Mesenchymal stem cell (in vitro differentiated cells and primary cell): Measurements from ENCODE around the gene ATP2B3.

Source experiments
- DNase-seq: peaks from one replicate; pipeline ENCODE4 v3.0.0-alpha.2; 2013
- H2AFZ ChIP-seq: one replicate; pipeline ENCODE4 v1.6.1; 2013; ENCODE audit warnings: low read depth, mild to moderate bottlenecking, control low read depth, inconsistent platforms, low read length, moderate library complexity
- H2AK5ac ChIP-seq: 2 replicates; pipeline ENCODE4 v1.6.1; 2013; ENCODE audit warnings: low read length, moderate library complexity, mild to moderate bottlenecking, inconsistent platforms; ENCODE audit not compliant: severe bottlenecking
- H2BK120ac ChIP-seq: one replicate; pipeline ENCODE4 v1.6.1; 2013; ENCODE audit warnings: low read depth, mild to moderate bottlenecking, inconsistent platforms, low read length, moderate library complexity
- H2BK12ac ChIP-seq, 2 experiments: one replicate each; pipeline ENCODE4 v1.6.1; 2013; ENCODE audit warnings: inconsistent platforms in 2 of 2, low read length in 2 of 2, mild to moderate bottlenecking in 2 of 2, moderate library complexity in 2 of 2, control low read depth in 1 of 2
- H2BK15ac ChIP-seq: one replicate; pipeline ENCODE4 v1.6.1; 2013; ENCODE audit warnings: mild to moderate bottlenecking, low read depth, inconsistent platforms; ENCODE audit not compliant: poor library complexity, severe bottlenecking
- H2BK5ac ChIP-seq: 2 replicates; pipeline ENCODE4 v1.6.1; 2013; ENCODE audit warnings: low read depth, mild to moderate bottlenecking, low read length, control low read depth, inconsistent platforms; ENCODE audit not compliant: poor library complexity, severe bottlenecking
- H3K14ac ChIP-seq, 2 experiments: one replicate each; pipeline ENCODE4 v1.6.1; 2013; ENCODE audit warnings: inconsistent platforms in 2 of 2, low read length in 2 of 2, control low read depth in 1 of 2, mild to moderate bottlenecking in 1 of 2, moderate library complexity in 1 of 2
- H3K18ac ChIP-seq, 2 experiments: one replicate each; pipeline ENCODE4 v1.6.1; 2013; ENCODE audit warnings: inconsistent platforms in 2 of 2, low read length in 2 of 2, control low read depth in 1 of 2, low read depth in 1 of 2, mild to moderate bottlenecking in 1 of 2
- H3K23ac ChIP-seq, 2 experiments: one replicate each; pipeline ENCODE4 v1.6.1; 2013; ENCODE audit warnings: inconsistent platforms in 2 of 2, low read length in 2 of 2, mild to moderate bottlenecking in 2 of 2, moderate library complexity in 2 of 2, control low read depth in 1 of 2
- H3K27ac ChIP-seq: 2 replicates; pipeline ENCODE4 v1.5.1; 2013; ENCODE audit warnings: mild to moderate bottlenecking, moderate library complexity, low read length, control low read depth, inconsistent platforms; ENCODE audit not compliant: poor library complexity, severe bottlenecking
- H3K27me3 ChIP-seq, 2 experiments: 2 replicates each; pipeline versions ENCODE4 v1.6.1 to v1.7.0; 2013; ENCODE audit warnings: low read length in 2 of 2, mild to moderate bottlenecking in 2 of 2, moderate library complexity in 2 of 2, control low read depth in 1 of 2, inconsistent platforms in 1 of 2; ENCODE audit not compliant: control insufficient read depth in 1 of 2, insufficient read depth in 1 of 2
- H3K36me3 ChIP-seq, 2 experiments: 2 replicates each; pipeline versions ENCODE4 v1.6.1 to v1.7.0; 2013; ENCODE audit warnings: low read length in 2 of 2, control low read depth in 1 of 2, inconsistent platforms in 1 of 2, low read depth in 1 of 2, mild to moderate bottlenecking in 1 of 2; ENCODE audit not compliant: insufficient read depth in 2 of 2, control insufficient read depth in 1 of 2
- H3K4ac ChIP-seq, 2 experiments: one replicate each; pipeline ENCODE4 v1.6.1; 2013; ENCODE audit warnings: inconsistent platforms in 2 of 2, low read length in 2 of 2, mild to moderate bottlenecking in 2 of 2, moderate library complexity in 2 of 2, control low read depth in 1 of 2, low read depth in 1 of 2
- H3K4me1 ChIP-seq: 2 replicates; pipeline ENCODE4 v1.6.1; 2013; ENCODE audit warnings: low read depth, low read length, control low read depth; ENCODE audit not compliant: control insufficient read depth, insufficient read depth
- H3K4me2 ChIP-seq: 2 replicates; pipeline ENCODE4 v1.6.1; 2013; ENCODE audit warnings: low read length, mild to moderate bottlenecking, inconsistent platforms; ENCODE audit not compliant: poor library complexity, severe bottlenecking
- H3K4me3 ChIP-seq, 2 experiments: 2 replicates each; pipeline versions ENCODE4 v1.5.1 to v1.7.0; 2013; ENCODE audit warnings: low read length in 2 of 2, mild to moderate bottlenecking in 2 of 2, control low read depth in 1 of 2, low read depth in 1 of 2; ENCODE audit not compliant: insufficient read depth in 1 of 2
- H3K79me1 ChIP-seq: replicated peaks from 2 replicates; pipeline ENCODE4 v1.6.1; 2013; ENCODE audit warnings: mild to moderate bottlenecking, control low read depth, low read length, inconsistent platforms; ENCODE audit not compliant: poor library complexity, severe bottlenecking
- H3K9ac ChIP-seq: 2 replicates; pipeline ENCODE4 v1.7.0; 2013; ENCODE audit warnings: mild to moderate bottlenecking, low read length, moderate library complexity
- H3K9me3 ChIP-seq: 2 replicates; pipeline ENCODE4 v1.7.0; 2013; ENCODE audit warnings: mild to moderate bottlenecking, low read length; ENCODE audit not compliant: control insufficient read depth
- H4K8ac ChIP-seq: one replicate; pipeline ENCODE4 v1.6.1; 2013; ENCODE audit warnings: inconsistent platforms, mild to moderate bottlenecking, low read length, moderate library complexity
- H4K91ac ChIP-seq: one replicate; pipeline ENCODE4 v1.6.1; 2013; ENCODE audit warnings: mild to moderate bottlenecking, low read length, inconsistent platforms
- WGBS: methylation state at CpG from one replicate; pipeline ENCODE4 v1.1.7; 2013; ENCODE audit warnings: mixed read lengths; 5-methylcytosine and 5-hydroxymethylcytosine counted together

ATP2B3 gene

GRCh38 chrX:153525451-153525850 lies 8.0 kb downstream of the ATP2B3 start:
- Histone ChIP-seq H3K4me2 (no peak overlapping the region), H2BK12ac (no peak overlapping the region), H3K27me3 (peaks cover 49 to 97% of the 10 kb centered on the region in 2 experiments), H3K4me3 (no peak overlapping the region), H4K8ac (no peak overlapping the region), H3K79me1 (no peaks in the 10 kb centered on the region), H2AFZ (no peak overlapping the region), H3K36me3 (no peaks in the 10 kb centered on the region), H3K27ac (no peak overlapping the region), H3K23ac (no peak overlapping the region), H3K14ac (no peak overlapping the region), H2BK120ac (no peak overlapping the region), H2BK15ac (no peak overlapping the region), H3K4ac (no peak overlapping the region), H2BK5ac (no peak overlapping the region), H3K9ac (no peak overlapping the region), H4K91ac (no peak overlapping the region), H2AK5ac (no peak overlapping the region), H3K9me3 (no peaks in the 10 kb centered on the region), H3K4me1 (peaks cover 2% of the 10 kb centered on the region), H3K18ac (no peak overlapping the region)
- WGBS: 93% methylated on average over 2 of the region's 6 CpGs
- DNase-seq: no peak

- H3K4me2 ChIP-seq: no peak overlapping the region
- peaks cover 49 to 94% of the 10 kb centered on the region in 2 experiments for H3K27me3 ChIP-seq
- H3K36me3 ChIP-seq: no peaks in the 10 kb centered on the region
- no peaks in the 10 kb centered on the region for H3K79me1 ChIP-seq
- WGBS: 74% methylated on average over 7 of the region's 7 CpGs
- H3K9ac ChIP-seq: no peak overlapping the region
- H2BK12ac ChIP-seq: no peak overlapping the region
- no peaks in the 10 kb centered on the region for H3K9me3 ChIP-seq
- H2BK120ac ChIP-seq: no peak overlapping the region
- no peak overlapping the region for H3K4me3 ChIP-seq
- H3K4ac ChIP-seq: no peak overlapping the region
- H2BK5ac ChIP-seq: no peak overlapping the region
- DNase-seq: no peak
- no peak overlapping the region for H2AK5ac ChIP-seq
- peaks cover 1% of the 10 kb centered on the region for H3K4me1 ChIP-seq
- no peak overlapping the region for H3K14ac ChIP-seq
- H4K8ac ChIP-seq: no peak overlapping the region
- H3K27ac ChIP-seq: no peak overlapping the region
- H4K91ac ChIP-seq: no peak overlapping the region
- no peak overlapping the region for H2BK15ac ChIP-seq
- H3K18ac ChIP-seq: no peak overlapping the region
- H3K23ac ChIP-seq: no peak overlapping the region
- H2AFZ ChIP-seq: no peak overlapping the region
Measured at GRCh38 chrX:153526042-153526441, 8.6 kb downstream of the ATP2B3 start.

- Histone ChIP-seq H2BK5ac (no peak overlapping the region), H3K4me2 (no peak overlapping the region), H3K27me3 (peaks cover 49 to 92% of the 10 kb centered on the region in 2 experiments), H3K14ac (no peak overlapping the region), H2BK15ac (no peak overlapping the region), H2BK12ac (no peak overlapping the region), H4K8ac (no peak overlapping the region), H3K79me1 (no peaks in the 10 kb centered on the region), H3K27ac (no peak overlapping the region), H2AFZ (no peak overlapping the region), H3K4me3 (no peak overlapping the region), H3K36me3 (no peaks in the 10 kb centered on the region), H3K9me3 (no peaks in the 10 kb centered on the region), H4K91ac (no peak overlapping the region), H2BK120ac (no peak overlapping the region), H3K9ac (no peak overlapping the region), H3K18ac (no peak overlapping the region), H3K23ac (no peak overlapping the region), H3K4ac (no peak overlapping the region), H3K4me1 (no peaks in the 10 kb centered on the region), H2AK5ac (no peak overlapping the region)
- no peak for DNase-seq
- WGBS: 64% methylated on average over 10 of the region's 10 CpGs
Measured at GRCh38 chrX:153526801-153527200, 9.4 kb downstream of the ATP2B3 start.

GRCh38 chrX:153527208-153527607 lies 9.8 kb downstream of the ATP2B3 start:
- no peak overlapping the region for H3K4me3 ChIP-seq
- no peaks in the 10 kb centered on the region for H3K4me1 ChIP-seq
- no peak overlapping the region for H3K27ac ChIP-seq
- no peak overlapping the region for H3K4ac ChIP-seq
- no peak overlapping the region for H2BK5ac ChIP-seq
- no peak overlapping the region for H3K18ac ChIP-seq
- H3K23ac ChIP-seq: no peak overlapping the region
- no peaks in the 10 kb centered on the region for H3K9me3 ChIP-seq
- H3K36me3 ChIP-seq: no peaks in the 10 kb centered on the region
- 75% methylated on average over 11 of the region's 15 CpGs for WGBS
- no peak for DNase-seq
- H2AK5ac ChIP-seq: no peak overlapping the region
- no peak overlapping the region for H2BK120ac ChIP-seq
- no peak overlapping the region for H4K8ac ChIP-seq
- no peak overlapping the region for H2AFZ ChIP-seq
- peaks cover 44 to 89% of the 10 kb centered on the region in 2 experiments for H3K27me3 ChIP-seq
- H3K14ac ChIP-seq: no peak overlapping the region
- H3K4me2 ChIP-seq: no peak overlapping the region
- H4K91ac ChIP-seq: no peak overlapping the region
- no peak overlapping the region for H2BK15ac ChIP-seq
- H2BK12ac ChIP-seq: no peak overlapping the region
- no peak overlapping the region for H3K9ac ChIP-seq
- no peaks in the 10 kb centered on the region for H3K79me1 ChIP-seq
